Bronchial epithelial cell (primary cell): ENCODE measurements around the gene ARL6IP4. TPM values are rescaled to one million over a fixed set of nuclear protein-coding genes. Genes with fewer than 3 reads are reported as not detected.

Experiments used
- DNase-seq: peaks from one replicate; pipeline ENCODE4 v3.0.0-alpha.2; 2010; ENCODE audit warnings: low read depth
- FAIRE-seq: peaks from 2 replicates; lab custom pipeline; 2011; peaks lifted over from hg19 to GRCh38; lab: Jason Lieb, UNC
- H3K27me3 ChIP-seq: 2 replicates; pipeline ENCODE4 v1.5.1; 2011; ENCODE audit warnings: low read length; ENCODE audit not compliant: control insufficient read depth, insufficient read depth
- H3K36me3 ChIP-seq: 2 replicates; pipeline ENCODE4 v1.5.1; 2011; ENCODE audit warnings: low read length; ENCODE audit not compliant: control insufficient read depth, insufficient read depth
- H3K4me3 ChIP-seq: 2 replicates; pipeline ENCODE4 v1.5.1; 2011; ENCODE audit warnings: mild to moderate bottlenecking, low read depth, low read length, control low read depth
- CTCF ChIP-seq: IDR thresholded peaks from 2 replicates; pipeline ENCODE4 v1.5.1; 2011; ENCODE audit warnings: mild to moderate bottlenecking, moderate library complexity, low read length, control low read depth, inconsistent platforms; ENCODE audit not compliant: insufficient read depth, severe bottlenecking
- total RNA-seq: library from RNA; depleted of rRNA; stranded (reverse); fragments of >200 nt; gene quantifications from 2 replicates; pipeline ENCODE4 v1.2.1, GENCODE V29; 2014

The ARL6IP4 gene
- total RNA-seq, 1 donor from 2014 or later: 158 TPM

GRCh38 chr12:122951979-122952892, 28.2 kb upstream of the ARL6IP4 start:
- Histone ChIP-seq H3K36me3 (peaks cover 1% of the 10 kb centered on the region), H3K4me3 (no peak overlapping the region), H3K27me3 (no peaks in the 10 kb centered on the region)
- peak; percentile 64 for DNase-seq
- peak; percentile 96 for TF ChIP-seq CTCF
- FAIRE-seq: peak; percentile 28

GRCh38 chr12:122955156-122955555, 25.3 kb upstream of the ARL6IP4 start:
- Histone ChIP-seq H3K4me3 (no peak overlapping the region), H3K36me3 (peaks cover 3% of the 10 kb centered on the region)
- no peak for DNase-seq

GRCh38 chr12:122956035-122956434, 24.4 kb upstream of the ARL6IP4 start:
- FAIRE-seq (no peak), DNase-seq (no peak)
- TF ChIP-seq CTCF: no peak
- no peak overlapping the region for H3K4me3 ChIP-seq
- peaks cover 3% of the 10 kb centered on the region for H3K36me3 ChIP-seq
- H3K27me3 ChIP-seq: no peaks in the 10 kb centered on the region

More at GRCh38 chr12:122955156-122955555, 25.3 kb upstream of the ARL6IP4 start:
- no peak for TF ChIP-seq CTCF
- no peak for FAIRE-seq
- H3K27me3 ChIP-seq: no peaks in the 10 kb centered on the region

- Histone ChIP-seq H3K4me3 (no peak overlapping the region), H3K27me3 (no peaks in the 10 kb centered on the region), H3K36me3 (peaks cover 3% of the 10 kb centered on the region)
- FAIRE-seq: no peak
- DNase-seq: no peak
- TF ChIP-seq CTCF: no peak
Observed at GRCh38 chr12:122958198-122958888, 22.1 kb upstream of the ARL6IP4 start.

GRCh38 chr12:122959566-122960192, 20.8 kb upstream of the ARL6IP4 start:
- DNase-seq (no peak), FAIRE-seq (no peak)
- TF ChIP-seq CTCF: no peak
- Histone ChIP-seq H3K4me3 (no peak overlapping the region), H3K27me3 (no peaks in the 10 kb centered on the region), H3K36me3 (peaks cover 3% of the 10 kb centered on the region)
